Smooth muscle cell (in vitro differentiated cells): ENCODE results near the gene IRX3. TPM values are rescaled to one million over a fixed set of nuclear protein-coding genes. Genes with fewer than 3 reads are reported as not detected.

Experiments
- DNase-seq: peaks from one replicate; lab custom pipeline; 2025; ENCODE audit not compliant: unreplicated experiment; lab: John Stamatoyannopoulos, UW
- H2AFZ ChIP-seq: fragments of 200-600 bp; sonication (generic); 2 replicates; pipeline ENCODE4 v1.6.0; 2016; ENCODE audit warnings: antibody characterized with exemption, low read depth, mild to moderate bottlenecking
- H3F3A ChIP-seq: fragments of 200-600 bp; sonication (generic); 2 replicates; pipeline ENCODE4 v1.6.0; 2017; ENCODE audit warnings: antibody characterized with exemption, low read depth
- H3K27ac ChIP-seq: fragments of 200-600 bp; sonication (generic); 2 replicates; pipeline ENCODE4 v1.5.1; 2016; ENCODE audit warnings: low read depth, mild to moderate bottlenecking
- H3K27me3 ChIP-seq: fragments of 200-600 bp; sonication (generic); 2 replicates; pipeline ENCODE4 v1.6.1; 2016; ENCODE audit warnings: low read depth, mild to moderate bottlenecking
- H3K36me3 ChIP-seq: fragments of 200-600 bp; sonication (generic); 2 replicates; pipeline ENCODE4 v1.5.1; 2016; ENCODE audit warnings: low read depth
- H3K4me1 ChIP-seq: fragments of 200-600 bp; sonication (generic); 2 replicates; pipeline ENCODE4 v1.5.1; 2016; ENCODE audit warnings: low read depth
- H3K4me2 ChIP-seq: fragments of 200-600 bp; sonication (generic); 2 replicates; pipeline ENCODE4 v1.6.0; 2016; ENCODE audit warnings: mild to moderate bottlenecking
- H3K4me3 ChIP-seq: fragments of 200-600 bp; sonication (generic); 2 replicates; pipeline ENCODE4 v1.5.1; 2016; ENCODE audit warnings: mild to moderate bottlenecking
- H3K79me2 ChIP-seq: fragments of 200-600 bp; sonication (generic); 2 replicates; pipeline ENCODE4 v1.6.0; 2016; ENCODE audit warnings: low read depth, mild to moderate bottlenecking
- H3K9ac ChIP-seq: fragments of 200-600 bp; sonication (generic); 2 replicates; pipeline ENCODE4 v1.6.0; 2016; ENCODE audit warnings: low read depth
- H3K9me3 ChIP-seq: fragments of 200-600 bp; sonication (generic); replicated peaks from 2 replicates; pipeline ENCODE4 v1.5.1; 2016; ENCODE audit warnings: low read depth
- H4K20me1 ChIP-seq: fragments of 200-600 bp; sonication (generic); 2 replicates; pipeline ENCODE4 v1.6.0; 2016; ENCODE audit warnings: low read depth
- WGBS: methylation state at CpG from one replicate; pipeline ENCODE4 v1.1.7; 2016; ENCODE audit warnings: low lambda C conversion rate; 5-methylcytosine and 5-hydroxymethylcytosine counted together
- polyA plus RNA-seq: library from polyadenylated mRNA; unstranded; fragments of >200 nt; fragmentation: Nextera tagmentation; extraction: Ambion mirVana; gene quantifications from 2 replicates; pipeline ENCODE4 v1.2.1, GENCODE V29; 2016
- total RNA-seq: library from RNA; depleted of rRNA; stranded (reverse); fragments of >200 nt; gene quantifications from 2 replicates; pipeline ENCODE4 v1.2.3, GENCODE V29; 2014
- TF ChIP-seq, protein P1 (sequence below): fragments of 200-600 bp; sonication (generic); IDR thresholded peaks from 2 replicates; pipeline ENCODE4 v1.5.1; 2017; ENCODE audit warnings: borderline replicate concordance, mild to moderate bottlenecking, antibody characterized with exemption; ENCODE audit not compliant: insufficient read depth, poor library complexity, severe bottlenecking

Gene IRX3
- total and polyA plus RNA-seq, 2 experiments from 2014 or later = 0.49 to 3.1 TPM

DNA sequence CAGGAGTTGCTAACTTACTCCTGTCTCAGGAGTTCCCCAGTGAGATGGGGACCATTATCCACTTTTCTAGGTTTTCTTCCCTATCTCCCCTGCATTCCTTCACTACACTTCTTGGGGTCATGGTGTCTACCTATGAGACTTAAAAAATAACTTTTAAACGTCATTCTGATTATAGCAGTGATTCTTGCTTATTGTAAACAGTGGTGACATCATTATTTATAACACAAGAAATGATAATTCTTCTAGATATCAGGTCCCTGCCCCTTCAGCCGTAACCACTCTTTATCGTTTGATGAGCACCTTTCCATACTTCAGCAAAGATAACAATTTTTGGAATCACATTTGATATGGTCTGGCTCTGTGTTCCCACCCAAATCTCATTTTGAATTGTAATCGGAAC is 27.2 kb upstream of the IRX3 start:
- H2AFZ ChIP-seq = no peak overlapping the region
- no peaks in the 10 kb centered on the region for H3K9me3 ChIP-seq
- no peaks in the 10 kb centered on the region for H3K4me1 ChIP-seq
- H3K4me3 ChIP-seq = no peak overlapping the region
- peaks cover 53% of the 10 kb centered on the region for H3K27me3 ChIP-seq
- TF ChIP-seq, protein P1, sequence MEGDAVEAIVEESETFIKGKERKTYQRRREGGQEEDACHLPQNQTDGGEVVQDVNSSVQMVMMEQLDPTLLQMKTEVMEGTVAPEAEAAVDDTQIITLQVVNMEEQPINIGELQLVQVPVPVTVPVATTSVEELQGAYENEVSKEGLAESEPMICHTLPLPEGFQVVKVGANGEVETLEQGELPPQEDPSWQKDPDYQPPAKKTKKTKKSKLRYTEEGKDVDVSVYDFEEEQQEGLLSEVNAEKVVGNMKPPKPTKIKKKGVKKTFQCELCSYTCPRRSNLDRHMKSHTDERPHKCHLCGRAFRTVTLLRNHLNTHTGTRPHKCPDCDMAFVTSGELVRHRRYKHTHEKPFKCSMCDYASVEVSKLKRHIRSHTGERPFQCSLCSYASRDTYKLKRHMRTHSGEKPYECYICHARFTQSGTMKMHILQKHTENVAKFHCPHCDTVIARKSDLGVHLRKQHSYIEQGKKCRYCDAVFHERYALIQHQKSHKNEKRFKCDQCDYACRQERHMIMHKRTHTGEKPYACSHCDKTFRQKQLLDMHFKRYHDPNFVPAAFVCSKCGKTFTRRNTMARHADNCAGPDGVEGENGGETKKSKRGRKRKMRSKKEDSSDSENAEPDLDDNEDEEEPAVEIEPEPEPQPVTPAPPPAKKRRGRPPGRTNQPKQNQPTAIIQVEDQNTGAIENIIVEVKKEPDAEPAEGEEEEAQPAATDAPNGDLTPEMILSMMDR = no peak
- H3F3A ChIP-seq = no peaks in the 10 kb centered on the region
- no peak overlapping the region for H3K4me2 ChIP-seq
- H3K36me3 ChIP-seq = no peaks in the 10 kb centered on the region
- no peak overlapping the region for H3K9ac ChIP-seq
- DNase-seq = no peak
- no peaks in the 10 kb centered on the region for H4K20me1 ChIP-seq
- WGBS = 85% methylated on average over 4 of the region's 4 CpGs
- no peak overlapping the region for H3K27ac ChIP-seq
- H3K79me2 ChIP-seq = no peaks in the 10 kb centered on the region

DNA sequence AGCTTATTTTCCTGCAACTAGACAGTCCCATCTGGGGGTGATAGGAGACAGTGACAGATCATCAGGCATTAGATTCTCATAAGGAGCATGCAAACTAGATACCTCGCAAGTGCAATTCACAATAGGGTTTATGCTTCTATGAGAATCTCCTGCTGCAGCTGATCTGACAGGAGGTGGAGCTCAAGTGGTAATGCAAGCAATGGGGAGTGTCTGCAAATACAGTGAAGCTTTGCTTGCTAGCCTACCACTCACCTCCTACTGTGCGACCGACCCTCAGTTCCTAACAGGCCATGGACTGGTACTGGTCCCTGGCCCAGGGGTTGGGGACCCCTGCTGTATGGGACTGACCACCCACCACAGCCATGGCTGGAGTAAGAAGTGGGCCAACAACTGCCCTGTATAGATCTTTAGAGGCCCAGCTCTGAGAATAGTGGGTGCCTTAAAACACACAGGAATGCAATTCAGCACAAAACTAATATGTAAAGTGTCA is 26.0 kb upstream of the IRX3 start:
- Histone ChIP-seq H3F3A (no peaks in the 10 kb centered on the region), H3K9me3 (no peaks in the 10 kb centered on the region), H3K9ac (no peak overlapping the region), H4K20me1 (no peaks in the 10 kb centered on the region), H3K27me3 (peaks cover 62% of the 10 kb centered on the region), H3K4me2 (no peak overlapping the region), H3K4me1 (no peaks in the 10 kb centered on the region), H3K27ac (no peak overlapping the region), H2AFZ (no peak overlapping the region), H3K36me3 (no peaks in the 10 kb centered on the region), H3K4me3 (no peak overlapping the region), H3K79me2 (no peaks in the 10 kb centered on the region)
- TF ChIP-seq, protein P1 = no peak
- no peak for DNase-seq
- WGBS = 98% methylated on average over 3 of the region's 3 CpGs

DNA sequence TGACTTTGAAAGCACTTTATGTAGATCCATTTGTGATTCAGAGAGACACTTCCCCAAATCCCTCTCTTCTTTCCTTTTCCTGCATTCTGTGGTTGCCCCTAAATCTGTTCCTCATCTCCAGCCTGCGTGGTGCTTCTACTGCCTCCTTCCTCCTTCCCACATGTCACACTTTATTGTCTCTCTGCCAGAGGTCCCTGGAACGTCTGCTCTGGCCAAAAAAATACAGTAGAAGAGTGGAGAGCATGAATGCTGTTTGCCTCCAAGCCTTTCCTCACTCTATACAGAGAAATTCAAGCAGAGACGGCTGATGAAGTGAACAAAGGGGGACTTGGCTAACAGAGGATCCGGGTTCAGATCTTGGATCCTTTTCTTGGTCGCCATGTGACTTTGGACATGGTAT is 22.8 kb upstream of the IRX3 start:
- Histone ChIP-seq H3K27ac (no peak overlapping the region), H2AFZ (no peak overlapping the region), H3K4me3 (no peak overlapping the region), H3K27me3 (peaks cover 60% of the 10 kb centered on the region), H3K9ac (no peak overlapping the region), H3K79me2 (no peaks in the 10 kb centered on the region), H3K36me3 (no peaks in the 10 kb centered on the region), H4K20me1 (no peaks in the 10 kb centered on the region), H3K4me2 (no peak overlapping the region), H3K4me1 (no peaks in the 10 kb centered on the region), H3K9me3 (no peaks in the 10 kb centered on the region), H3F3A (no peaks in the 10 kb centered on the region)
- TF ChIP-seq, protein P1 = no peak
- WGBS = 69% methylated on average over 5 of the region's 5 CpGs
- no peak for DNase-seq

DNA sequence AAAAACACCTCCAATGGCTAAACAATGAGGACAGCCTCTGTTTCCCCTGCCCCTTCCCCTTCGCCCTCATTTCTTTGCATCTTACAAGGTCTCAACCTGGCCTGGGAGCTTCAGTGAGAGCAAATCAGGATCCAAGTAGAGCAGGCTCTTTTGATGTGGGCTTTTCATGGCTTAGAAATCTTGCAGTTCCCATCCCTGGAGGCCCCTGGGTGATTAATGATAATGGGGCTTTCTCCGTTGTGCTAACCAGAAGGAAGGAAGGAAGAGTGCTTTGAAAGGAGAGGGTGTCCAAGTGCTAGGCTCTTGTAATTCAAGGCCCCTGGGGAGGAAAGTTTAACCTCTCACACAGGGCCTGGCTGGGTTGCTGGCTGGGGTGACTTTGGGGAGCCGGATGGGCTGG is 18.5 kb upstream of the IRX3 start:
- H3K4me2 ChIP-seq = no peak overlapping the region
- TF ChIP-seq, protein P1 = no peak
- H3K4me3 ChIP-seq = no peak overlapping the region
- WGBS = 64% methylated on average over 3 of the region's 3 CpGs
- H3K4me1 ChIP-seq = no peaks in the 10 kb centered on the region
- no peak for DNase-seq
- H3K9ac ChIP-seq = no peak overlapping the region
- H3F3A ChIP-seq = no peaks in the 10 kb centered on the region
- H3K79me2 ChIP-seq = no peaks in the 10 kb centered on the region
- H3K27ac ChIP-seq = no peak overlapping the region
- no peaks in the 10 kb centered on the region for H3K9me3 ChIP-seq
- H2AFZ ChIP-seq = no peak overlapping the region
- H3K36me3 ChIP-seq = no peaks in the 10 kb centered on the region
- peaks cover 31% of the 10 kb centered on the region for H3K27me3 ChIP-seq
- no peaks in the 10 kb centered on the region for H4K20me1 ChIP-seq
